Measurements from ENCODE around the gene SGIP1. TPM values are rescaled to one million over a fixed set of nuclear protein-coding genes. Genes with fewer than 3 reads are reported as not detected.
A peak's percentile ranks its signal among the peaks of the same experiment; 100 is the strongest.

SGIP1 gene
- polyA plus RNA-seq, 10 donors, result 1.3 to 6.1 (median 2.0) TPM

- peak in 1 of 3 donors; percentile 49 for DNase-seq
Observed at GRCh38 chr1:66521721-66522365, 12.1 kb upstream of the SGIP1 start.

GRCh38 chr1:66523562-66523961 is 10.4 kb upstream of the SGIP1 start:
- no peak for DNase-seq

GRCh38 chr1:66525086-66525485 is 8.9 kb upstream of the SGIP1 start:
- no peak for DNase-seq

- DNase-seq, result no peak
Observed at GRCh38 chr1:66526036-66526435, 7.9 kb upstream of the SGIP1 start.

- no peak for DNase-seq
Observed at GRCh38 chr1:66526991-66527390, 7.0 kb upstream of the SGIP1 start.

GRCh38 chr1:66527686-66528085 is 6.3 kb upstream of the SGIP1 start:
- DNase-seq, result peak in 1 of 3 donors; percentile 34

GRCh38 chr1:66528580-66528979 is 5.4 kb upstream of the SGIP1 start:
- no peak for DNase-seq

- no peak for DNase-seq
Observed at GRCh38 chr1:66532214-66532613, 1.7 kb upstream of the SGIP1 start.

GRCh38 chr1:66532798-66533783 is 862 bp upstream of the SGIP1 start:
- DNase-seq, result peak; percentile 67 to 84 (median 73)

- no peak for DNase-seq
Observed at GRCh38 chr1:66535061-66535460, 1.1 kb downstream of the SGIP1 start.

- no peak for DNase-seq
Observed at GRCh38 chr1:66535853-66536252, 1.9 kb downstream of the SGIP1 start.

- DNase-seq, result no peak
Observed at GRCh38 chr1:66537718-66538117, 3.8 kb downstream of the SGIP1 start.

GRCh38 chr1:66539491-66539890 is 5.5 kb downstream of the SGIP1 start:
- no peak for DNase-seq

- peak in 1 of 3 donors; percentile 47 for DNase-seq
Observed at GRCh38 chr1:66540434-66541032, 6.6 kb downstream of the SGIP1 start.

- no peak for DNase-seq
Observed at GRCh38 chr1:66542314-66542713, 8.4 kb downstream of the SGIP1 start.

- DNase-seq, result peak in 2 of 3 donors; percentile 27 to 31
Observed at GRCh38 chr1:66542811-66543767, 9.1 kb downstream of the SGIP1 start.

GRCh38 chr1:66546047-66546810 is 12.3 kb downstream of the SGIP1 start:
- no peak for DNase-seq

- DNase-seq, result no peak
Observed at GRCh38 chr1:66549017-66549416, 15.1 kb downstream of the SGIP1 start.

GRCh38 chr1:66550243-66550642 is 16.3 kb downstream of the SGIP1 start:
- DNase-seq, result no peak

GRCh38 chr1:66552287-66552686 is 18.3 kb downstream of the SGIP1 start:
- DNase-seq, result no peak

- peak in 2 of 3 donors; percentile 35 to 63 for DNase-seq
Observed at GRCh38 chr1:66552829-66553228, 18.9 kb downstream of the SGIP1 start.

All from muscle of back (tissue), 11 donors.